GM19099 (cell line): ENCODE data around the gene ERN1.

Experiments used
- POLR2A ChIP-seq: IDR thresholded peaks from 3 replicates; pipeline ENCODE4 v1.6.1; 2011; ENCODE audit warnings: low read depth; ENCODE audit not compliant: insufficient read length; ENCODE audit errors: extremely low read depth

ERN1 gene

GRCh38 chr17:63996430-63997182 is 133.3 kb downstream of the ERN1 start:
- no peak for TF ChIP-seq POLR2A

DNA sequence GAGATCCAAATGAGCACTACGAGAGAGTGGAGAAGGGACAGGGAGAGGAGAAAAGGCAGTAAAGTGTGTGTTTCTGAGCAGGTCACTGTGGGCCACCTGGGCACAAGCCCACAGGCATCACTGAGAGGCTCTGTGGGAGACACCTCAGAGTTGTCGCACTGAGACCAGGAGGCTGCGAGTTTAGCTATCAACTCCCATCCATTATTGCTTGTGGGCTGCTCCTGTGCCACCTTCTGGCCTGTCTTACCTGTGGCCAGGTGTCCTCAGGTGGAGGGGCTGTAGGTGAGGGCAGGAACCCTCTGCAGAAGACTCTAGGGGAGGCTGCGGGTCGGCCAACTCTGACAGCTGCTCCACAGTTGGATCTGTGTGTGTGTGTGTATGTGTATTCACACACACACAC is 134.3 kb downstream of the ERN1 start:
- no peak for TF ChIP-seq POLR2A

- no peak for TF ChIP-seq POLR2A
Measured at GRCh38 chr17:63993368-63993985, 136.5 kb downstream of the ERN1 start.

DNA sequence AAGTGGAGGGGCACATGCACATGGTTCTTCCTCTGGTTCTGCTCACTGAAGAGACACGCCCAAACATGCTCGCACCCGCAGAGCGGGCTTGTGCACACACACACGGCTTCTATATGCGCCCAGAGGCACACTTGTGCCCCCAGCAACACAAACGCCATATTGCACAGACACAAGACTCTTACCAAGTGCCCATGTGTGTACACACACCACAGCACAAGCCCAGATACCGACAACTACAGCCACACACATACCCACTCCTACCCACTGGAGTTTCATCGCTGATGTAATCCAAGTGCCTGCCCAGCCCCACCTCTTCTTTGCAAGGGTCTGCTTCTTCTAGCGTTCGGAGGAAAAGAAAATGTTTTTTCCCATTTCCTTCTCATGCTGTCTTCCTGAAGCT is 138.3 kb downstream of the ERN1 start:
- no peak for TF ChIP-seq POLR2A

DNA sequence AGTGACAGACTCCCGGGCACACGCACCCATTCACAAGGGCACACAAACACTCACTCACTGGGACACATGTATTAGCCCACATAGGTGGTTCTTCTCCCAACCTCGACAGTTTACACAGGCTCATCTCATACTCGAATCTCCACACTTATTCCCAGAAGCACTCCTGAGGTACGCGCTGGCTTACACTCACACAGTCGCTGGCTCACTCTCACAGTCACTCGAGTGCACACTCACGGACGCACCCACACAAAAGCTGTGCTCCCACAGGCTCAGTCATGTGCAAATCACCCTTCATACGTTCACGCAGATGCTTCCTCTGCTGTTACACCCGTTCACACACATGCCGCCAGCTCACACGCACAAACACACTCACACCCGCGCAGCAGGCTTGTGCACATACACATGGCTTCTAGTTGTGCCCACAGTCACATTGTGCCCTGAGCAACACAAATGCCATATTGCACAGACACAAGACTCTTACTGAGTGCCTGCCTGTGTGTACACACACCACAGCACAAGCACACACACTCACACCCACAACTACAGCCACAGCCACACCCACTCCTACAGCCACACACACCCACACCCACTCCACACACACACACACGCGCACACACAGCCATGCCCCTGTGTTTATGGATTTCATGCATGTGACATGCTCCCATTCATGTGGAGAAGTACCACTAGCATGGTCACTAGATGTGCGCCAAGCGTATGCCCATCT is 140.2 kb downstream of the ERN1 start:
- no peak for TF ChIP-seq POLR2A
